Memory B cell (primary cell): ENCODE measurements around the gene ZNF354C.

Experiments
- ATAC-seq: fragments of 150-1000 bp; cut with Tn5 transposase; 2 replicates; pipeline ENCODE4 v1.10.0; 2021; ENCODE audit warnings: low read depth, mild to moderate bottlenecking, moderate library complexity
- DNase-seq, 2 donors: peaks; one replicate each; pipeline ENCODE4 v3.0.0; 2022; ENCODE audit warnings: low spot score in 2 of 2
- H3K27ac Mint-ChIP-seq: one replicate; pipeline ENCODE4 v1.8.0; 2022; ENCODE audit warnings: mild to moderate bottlenecking, moderate library complexity, mixed read lengths
- H3K27me3 Mint-ChIP-seq: one replicate; pipeline ENCODE4 v1.8.0; 2022; ENCODE audit warnings: mixed read lengths
- H3K36me3 Mint-ChIP-seq: one replicate; pipeline ENCODE4 v1.8.0; 2022; ENCODE audit warnings: mild to moderate bottlenecking, mixed read lengths
- H3K4me1 Mint-ChIP-seq: one replicate; pipeline ENCODE4 v1.8.0; 2022; ENCODE audit warnings: mixed read lengths
- H3K4me3 Mint-ChIP-seq: one replicate; pipeline ENCODE4 v1.8.0; 2022; ENCODE audit warnings: mild to moderate bottlenecking, moderate library complexity, mixed read lengths
- H3K9me3 Mint-ChIP-seq: one replicate; pipeline ENCODE4 v1.8.0; 2022; ENCODE audit warnings: mixed read lengths

Gene ZNF354C

GRCh38 chr5:179128976-179129375 is 68.8 kb downstream of the ZNF354C start:
- Mint-ChIP-seq H3K9me3 (no peaks in the 10 kb centered on the region), H3K4me1 (no peaks in the 10 kb centered on the region), H3K4me3 (no peak overlapping the region), H3K27ac (no peak overlapping the region), H3K27me3 (peaks cover 4% of the 10 kb centered on the region), H3K36me3 (no peaks in the 10 kb centered on the region)
- ATAC-seq, result no peak
- no peak for DNase-seq

DNA sequence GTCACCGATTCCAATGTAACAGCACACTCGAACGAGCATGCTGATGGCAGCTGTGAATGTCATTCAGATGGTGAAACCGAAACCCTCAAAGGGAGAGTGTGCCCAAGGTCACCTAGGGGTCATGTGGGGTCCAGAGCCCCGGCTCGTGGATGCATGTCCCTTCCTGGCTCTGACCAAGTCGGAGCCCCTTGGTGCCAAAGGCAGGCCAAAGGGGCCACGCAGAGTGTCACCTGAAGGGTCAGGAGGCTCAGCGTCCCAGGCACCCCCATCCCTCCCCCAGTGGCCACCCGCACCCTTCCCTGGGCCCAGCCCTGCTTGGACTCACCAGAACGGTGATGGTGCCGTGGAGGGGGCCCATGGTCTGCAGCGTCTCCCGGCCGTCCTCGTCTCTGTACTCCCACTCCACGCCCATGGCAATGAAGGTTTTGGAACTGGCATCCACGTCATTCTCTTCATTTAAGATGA is 69.5 kb downstream of the ZNF354C start:
- no peak overlapping the region for H3K27ac Mint-ChIP-seq
- H3K4me3 Mint-ChIP-seq, result no peak overlapping the region
- H3K4me1 Mint-ChIP-seq, result no peaks in the 10 kb centered on the region
- H3K27me3 Mint-ChIP-seq, result peaks cover 4% of the 10 kb centered on the region
- DNase-seq (no peak), ATAC-seq (no peak)
- H3K9me3 Mint-ChIP-seq, result no peaks in the 10 kb centered on the region
- H3K36me3 Mint-ChIP-seq, result no peaks in the 10 kb centered on the region

DNA sequence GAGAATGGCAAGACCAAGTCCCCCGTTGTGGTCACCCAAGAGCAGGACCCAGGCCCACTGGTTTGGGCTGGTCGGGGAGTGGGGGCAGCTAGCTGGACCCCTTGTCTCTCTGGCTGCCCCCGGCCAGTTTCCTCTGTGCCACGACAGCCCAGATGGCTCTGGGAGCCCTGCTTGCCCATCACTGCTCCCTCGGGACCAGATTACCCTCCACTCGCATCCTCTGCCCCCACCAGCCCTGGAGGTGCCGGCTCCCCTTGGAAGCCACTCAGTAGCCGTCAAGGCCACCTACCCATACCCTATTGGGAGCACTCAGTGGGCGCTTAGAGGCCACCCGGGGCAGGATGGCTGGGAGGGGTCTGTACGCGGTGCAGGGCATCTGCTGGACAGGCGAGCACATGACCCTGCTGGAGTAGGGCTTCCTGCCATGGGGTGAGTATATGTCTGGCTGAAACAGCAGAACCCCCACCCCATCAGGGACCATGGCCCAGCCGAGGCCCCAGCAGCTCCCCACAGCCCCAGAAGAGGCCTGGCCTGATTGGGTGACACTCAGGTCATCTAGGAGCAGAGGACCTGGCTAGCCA is 70.0 kb downstream of the ZNF354C start:
- Mint-ChIP-seq H3K27me3 (peaks cover 3% of the 10 kb centered on the region), H3K4me3 (no peak overlapping the region), H3K9me3 (peaks cover 2% of the 10 kb centered on the region), H3K36me3 (no peaks in the 10 kb centered on the region), H3K4me1 (no peaks in the 10 kb centered on the region), H3K27ac (no peak overlapping the region)
- no peak for DNase-seq
- ATAC-seq, result no peak

DNA sequence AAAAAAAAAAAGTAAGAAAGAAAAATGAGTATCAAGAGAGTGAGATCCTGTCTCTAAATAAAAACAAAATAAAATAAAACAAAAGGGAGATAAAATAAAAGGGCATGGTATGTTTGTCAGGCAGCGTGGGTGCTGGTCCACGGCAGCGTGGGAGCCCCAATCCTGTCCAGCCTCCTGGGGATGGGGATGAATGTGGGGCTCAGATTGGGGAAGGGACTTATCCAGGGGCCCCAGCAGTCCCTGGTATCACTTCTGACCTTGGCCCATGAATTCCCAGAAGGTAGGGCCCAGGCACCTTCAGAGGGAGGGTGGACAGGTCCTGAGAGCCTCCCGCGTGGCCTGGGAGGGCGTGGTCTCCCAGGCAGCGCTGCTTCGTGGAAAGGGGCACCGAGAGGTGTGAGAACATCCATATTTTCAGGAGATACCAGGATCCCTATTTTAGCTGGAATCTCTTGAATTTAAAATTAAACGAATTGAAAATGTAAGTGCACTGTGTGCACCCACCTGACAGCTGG is 71.2 kb downstream of the ZNF354C start:
- Mint-ChIP-seq H3K9me3 (peaks cover 2% of the 10 kb centered on the region), H3K36me3 (no peaks in the 10 kb centered on the region), H3K27me3 (peaks cover 3% of the 10 kb centered on the region), H3K27ac (no peak overlapping the region), H3K4me3 (no peak overlapping the region), H3K4me1 (no peaks in the 10 kb centered on the region)
- ATAC-seq, result no peak
- DNase-seq, result no peak

DNA sequence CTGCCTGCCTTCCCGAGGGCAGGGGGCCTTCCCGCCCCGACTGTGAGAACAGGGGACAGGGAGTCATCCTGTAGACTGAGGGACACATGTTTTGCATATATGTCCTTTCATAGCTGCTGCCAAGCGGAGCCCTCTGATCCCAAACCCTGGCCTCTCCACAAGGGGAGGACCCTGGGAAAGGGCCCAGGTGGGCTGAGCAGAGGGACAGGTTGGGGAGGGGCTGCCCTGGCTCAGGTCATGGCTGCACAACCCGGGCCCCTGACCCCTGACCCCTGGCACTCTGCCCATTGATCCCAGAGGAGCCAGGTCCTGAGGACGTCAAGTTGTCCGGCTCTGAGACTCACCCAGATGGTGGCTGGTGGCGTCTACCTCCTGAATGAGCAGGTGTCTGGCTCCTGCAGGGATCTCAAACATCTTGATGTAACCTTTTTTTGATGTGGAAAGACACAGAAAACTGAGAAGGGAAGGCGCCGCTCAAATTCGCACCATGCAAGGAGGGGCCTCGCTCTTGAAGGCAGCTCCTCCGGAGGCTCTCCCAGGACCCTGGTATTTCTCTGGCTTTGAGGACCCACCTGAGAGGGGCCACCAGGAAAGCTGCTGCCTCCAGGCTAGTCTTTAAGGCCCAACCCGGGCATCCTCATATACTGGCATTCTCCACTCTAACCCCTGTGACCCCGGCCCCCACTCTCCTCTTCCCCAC is 71.9 kb downstream of the ZNF354C start:
- H3K4me3 Mint-ChIP-seq, result no peak overlapping the region
- no peaks in the 10 kb centered on the region for H3K4me1 Mint-ChIP-seq
- H3K36me3 Mint-ChIP-seq, result no peaks in the 10 kb centered on the region
- no peak overlapping the region for H3K27ac Mint-ChIP-seq
- peaks cover 2% of the 10 kb centered on the region for H3K9me3 Mint-ChIP-seq
- ATAC-seq, result no peak
- no peak for DNase-seq
- peaks cover 1% of the 10 kb centered on the region for H3K27me3 Mint-ChIP-seq

DNA sequence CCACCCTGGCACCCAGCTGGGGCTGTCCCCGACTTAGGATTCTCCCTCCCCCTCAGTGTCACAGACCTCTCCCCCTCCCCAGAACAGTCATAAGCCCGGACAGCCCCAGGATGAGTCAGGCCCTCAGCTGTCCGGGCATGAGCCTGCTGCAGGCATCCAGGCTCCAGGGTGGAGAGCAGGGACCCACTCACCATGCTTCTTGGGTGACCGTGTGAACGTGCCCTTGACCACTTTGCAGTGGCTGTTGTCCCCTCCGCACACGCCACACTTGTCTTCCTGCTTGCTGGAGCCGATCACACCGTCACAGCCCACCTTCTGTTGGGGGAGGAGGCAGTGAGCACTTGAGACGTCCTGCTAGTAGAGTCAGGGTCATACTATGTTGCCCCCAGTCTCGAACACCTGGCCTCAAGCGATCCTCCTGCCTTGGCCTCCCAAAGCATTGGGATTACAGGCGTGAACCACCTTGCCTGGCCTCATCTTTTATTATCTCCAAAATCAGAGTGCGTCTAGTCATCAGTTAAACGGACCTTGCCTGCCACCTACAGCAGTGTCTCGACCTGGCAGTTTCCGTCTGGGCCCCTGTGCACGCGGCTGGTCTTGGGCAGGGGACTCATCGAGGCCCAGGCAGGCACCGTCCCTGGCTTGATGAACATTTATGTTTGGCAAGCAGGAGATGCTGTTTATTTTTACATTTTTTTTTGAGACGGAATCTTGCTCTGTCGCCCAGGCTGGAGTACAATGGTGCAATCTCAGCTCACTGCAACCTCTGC is 72.6 kb downstream of the ZNF354C start:
- Mint-ChIP-seq H3K4me3 (no peak overlapping the region), H3K9me3 (peaks cover 2% of the 10 kb centered on the region), H3K27ac (no peak overlapping the region), H3K27me3 (peaks cover 1% of the 10 kb centered on the region), H3K4me1 (no peaks in the 10 kb centered on the region), H3K36me3 (no peaks in the 10 kb centered on the region)
- ATAC-seq (no peak), DNase-seq (no peak)
